Measurements from ENCODE around the gene ABHD17C.

GRCh38 chr15:80750575-80750974, 55.5 kb downstream of the ABHD17C start:
- TF ChIP-seq, protein P1, sequence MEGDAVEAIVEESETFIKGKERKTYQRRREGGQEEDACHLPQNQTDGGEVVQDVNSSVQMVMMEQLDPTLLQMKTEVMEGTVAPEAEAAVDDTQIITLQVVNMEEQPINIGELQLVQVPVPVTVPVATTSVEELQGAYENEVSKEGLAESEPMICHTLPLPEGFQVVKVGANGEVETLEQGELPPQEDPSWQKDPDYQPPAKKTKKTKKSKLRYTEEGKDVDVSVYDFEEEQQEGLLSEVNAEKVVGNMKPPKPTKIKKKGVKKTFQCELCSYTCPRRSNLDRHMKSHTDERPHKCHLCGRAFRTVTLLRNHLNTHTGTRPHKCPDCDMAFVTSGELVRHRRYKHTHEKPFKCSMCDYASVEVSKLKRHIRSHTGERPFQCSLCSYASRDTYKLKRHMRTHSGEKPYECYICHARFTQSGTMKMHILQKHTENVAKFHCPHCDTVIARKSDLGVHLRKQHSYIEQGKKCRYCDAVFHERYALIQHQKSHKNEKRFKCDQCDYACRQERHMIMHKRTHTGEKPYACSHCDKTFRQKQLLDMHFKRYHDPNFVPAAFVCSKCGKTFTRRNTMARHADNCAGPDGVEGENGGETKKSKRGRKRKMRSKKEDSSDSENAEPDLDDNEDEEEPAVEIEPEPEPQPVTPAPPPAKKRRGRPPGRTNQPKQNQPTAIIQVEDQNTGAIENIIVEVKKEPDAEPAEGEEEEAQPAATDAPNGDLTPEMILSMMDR (conservative IDR thresholded peaks at IDR 0.05) = no peak
- TF ChIP-seq EZH2 (IDR thresholded peaks at IDR 0.05; ENCODE audit: low read depth) = no peak

All from PC-9 (cell line).